Activated CD8-positive, alpha-beta memory T cell treated with anti-CD3 and anti-CD28 coated beads, Interleukin-2, amount 10 ng/mL, durations not matched to agents 7 days and 5 days (primary cell): ENCODE results near the gene MAP3K5. TPM values are rescaled to one million over a fixed set of nuclear protein-coding genes. Genes with fewer than 3 reads are reported as not detected.
"Not testable (repeated sequence)": the region's sequence is repeated elsewhere in the genome, so short reads cannot be mapped to it uniquely, and the experiment has no call there.

Experiments
- ATAC-seq: fragments of 150-1000 bp; cut with Tn5 transposase; one replicate; pipeline ENCODE4 v1.10.0; 2021; ENCODE audit warnings: moderate library complexity
- CTCF ChIA-PET: fragments of 350-600 bp; sonication (Branson Sonifier 250); formaldehyde crosslinking; loops from one replicate; lab custom pipeline; 2021; ENCODE audit warnings: antibody characterized with exemption; lab: Charles Lee
- DNase-seq: peaks from one replicate; pipeline ENCODE4 v3.0.0-alpha.2; 2020
- H3K27ac Mint-ChIP-seq: one replicate; pipeline ENCODE4 v1.8.0; 2021; ENCODE audit warnings: mild to moderate bottlenecking, mixed read lengths
- H3K27me3 Mint-ChIP-seq: one replicate; pipeline ENCODE4 v1.8.0; 2021; ENCODE audit warnings: mixed read lengths
- H3K36me3 Mint-ChIP-seq: one replicate; pipeline ENCODE4 v1.8.0; 2021; ENCODE audit warnings: mild to moderate bottlenecking, mixed read lengths
- H3K4me1 Mint-ChIP-seq: one replicate; pipeline ENCODE4 v1.8.0; 2021; ENCODE audit warnings: mixed read lengths
- H3K4me3 Mint-ChIP-seq: one replicate; pipeline ENCODE4 v1.8.0; 2021; ENCODE audit warnings: mild to moderate bottlenecking, moderate library complexity, mixed read lengths
- H3K9me3 Mint-ChIP-seq: one replicate; pipeline ENCODE4 v1.8.0; 2022; ENCODE audit warnings: low read depth, mixed read lengths
- total RNA-seq, 2 experiments: library from RNA; stranded (reverse); gene quantifications; one replicate each; pipeline ENCODE4 v1.2.3, GENCODE V29; 2021

The MAP3K5 gene
- total RNA-seq, result 10 to 100 TPM; 18.3 to 21.7 TPM

GRCh38 chr6:136792410-136793262 is at the start of gene MAP3K5:
Gene MAP3K5 (minus strand): TSS chr6:136792477. CDS start chr6:136792157, 320 bp downstream.
- peak within 1 kb of the TSS; percentile 94 for H3K4me3 Mint-ChIP-seq
- H3K27ac Mint-ChIP-seq, result peak within 1 kb of the TSS; percentile 92

DNA sequence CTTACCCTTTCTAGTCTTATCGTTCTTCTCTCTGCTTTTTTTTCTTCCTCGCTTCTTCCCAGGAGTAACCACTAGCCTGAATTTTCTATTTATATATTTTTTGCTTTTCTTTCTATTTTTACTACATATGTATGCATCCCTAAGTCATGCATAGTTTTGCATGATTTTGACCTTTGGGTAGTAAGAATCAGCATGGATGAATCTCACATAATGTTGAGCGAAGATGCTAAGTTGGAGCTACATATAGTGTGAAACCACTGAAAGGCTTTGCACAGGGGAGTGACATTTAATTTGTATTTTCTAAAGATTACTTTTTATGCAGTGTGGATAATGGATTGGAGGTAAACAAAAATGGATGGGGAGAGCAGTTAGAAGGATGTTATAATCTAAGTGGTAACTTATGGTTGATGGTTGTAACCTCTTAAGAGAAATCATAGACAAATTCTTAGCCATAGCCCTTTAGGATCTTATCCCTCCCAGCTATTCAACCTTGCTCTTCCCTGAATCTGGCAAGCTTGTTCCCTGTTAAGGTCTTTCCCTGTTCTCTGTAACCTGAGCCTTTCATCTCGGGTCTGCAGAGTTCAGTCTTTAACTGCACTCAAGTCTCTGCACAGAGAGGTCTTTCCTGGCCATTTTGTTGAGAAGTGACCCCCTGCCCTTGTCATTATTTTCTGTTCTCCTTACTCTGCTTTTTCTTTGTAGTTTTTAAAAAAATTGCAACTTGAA is 48.2 kb upstream of the MAP3K5 start:
- no peak overlapping the region for H3K4me3 Mint-ChIP-seq

More at GRCh38 chr6:136792410-136793262, at the start of gene MAP3K5:
- DNase-seq (peak; percentile 96), ATAC-seq (peak; percentile 80)
- CTCF ChIA-PET, result interaction anchor here (0.6 to 12.0 kb wide), 73 partner anchors 9 to 1731 kb away, joined by 3 to 424 read pairs (median 5); partner anchors contain the start of gene PEX7
- peaks cover 17% of the 10 kb centered on the region for H3K36me3 Mint-ChIP-seq
- no peaks in the 10 kb centered on the region for H3K9me3 Mint-ChIP-seq
- H3K4me1 Mint-ChIP-seq, result peaks cover 32% of the 10 kb centered on the region
- no peaks in the 10 kb centered on the region for H3K27me3 Mint-ChIP-seq

DNA sequence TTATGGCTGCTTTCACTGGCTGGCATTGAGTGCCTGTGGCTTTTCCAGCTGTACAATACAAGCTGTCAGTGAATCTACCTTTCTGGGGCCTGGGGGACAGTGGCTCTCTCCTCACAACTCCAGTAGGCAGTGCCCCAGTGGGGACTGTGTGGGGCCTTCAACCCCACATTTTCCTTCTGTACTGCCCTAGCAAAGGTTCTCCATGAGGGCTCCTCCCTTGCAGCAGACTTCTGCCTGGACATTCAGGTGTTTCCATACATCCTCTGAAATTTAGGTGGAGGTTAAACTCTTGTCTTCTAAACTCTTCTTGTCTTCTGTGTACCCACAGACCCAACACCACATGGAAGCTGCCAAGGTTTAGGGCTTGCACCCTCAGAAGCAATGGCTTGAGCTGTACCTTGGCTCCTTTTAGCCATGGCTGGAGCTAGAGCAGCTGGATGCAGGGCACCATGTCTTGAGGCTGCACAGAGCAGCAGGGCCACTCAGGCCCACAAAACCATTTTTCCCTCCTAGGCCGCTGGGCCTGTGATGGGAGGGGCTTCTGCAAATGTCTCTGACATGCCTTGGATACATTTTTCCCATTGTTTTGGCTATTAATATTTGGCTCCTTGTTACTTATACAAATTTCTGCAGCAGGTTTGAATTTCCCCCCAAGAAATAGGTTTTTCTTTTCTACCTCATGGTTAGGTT is 39.7 kb upstream of the MAP3K5 start:
- CTCF ChIA-PET, result no interaction called here
- no peaks in the 10 kb centered on the region for H3K27me3 Mint-ChIP-seq
- DNase-seq (no peak), ATAC-seq (no peak)
- peaks cover 2% of the 10 kb centered on the region for H3K4me1 Mint-ChIP-seq
- peaks cover 61% of the 10 kb centered on the region for H3K36me3 Mint-ChIP-seq
- no peak overlapping the region for H3K27ac Mint-ChIP-seq
- peaks cover 20% of the 10 kb centered on the region for H3K9me3 Mint-ChIP-seq
- H3K4me3 Mint-ChIP-seq, result no peak overlapping the region

More for the DNA sequence above, 48.2 kb upstream of the MAP3K5 start:
- H3K36me3 Mint-ChIP-seq, result peaks cover 3% of the 10 kb centered on the region
- no peaks in the 10 kb centered on the region for H3K27me3 Mint-ChIP-seq
- DNase-seq (no peak), ATAC-seq (no peak)
- H3K4me1 Mint-ChIP-seq, result no peaks in the 10 kb centered on the region
- H3K9me3 Mint-ChIP-seq, result no peaks in the 10 kb centered on the region
- CTCF ChIA-PET, result no interaction called here
- H3K27ac Mint-ChIP-seq, result no peak overlapping the region

- CTCF ChIA-PET, result no interaction called here
- no peak for DNase-seq
- Mint-ChIP-seq H3K36me3 (peaks cover 48% of the 10 kb centered on the region), H3K4me3 (no peak overlapping the region), H3K9me3 (peaks cover 6% of the 10 kb centered on the region), H3K27me3 (no peaks in the 10 kb centered on the region), H3K4me1 (peaks cover 20% of the 10 kb centered on the region), H3K27ac (no peak overlapping the region)
- no peak for ATAC-seq
Measured at GRCh38 chr6:136826216-136826615, 33.9 kb upstream of the MAP3K5 start.

DNA sequence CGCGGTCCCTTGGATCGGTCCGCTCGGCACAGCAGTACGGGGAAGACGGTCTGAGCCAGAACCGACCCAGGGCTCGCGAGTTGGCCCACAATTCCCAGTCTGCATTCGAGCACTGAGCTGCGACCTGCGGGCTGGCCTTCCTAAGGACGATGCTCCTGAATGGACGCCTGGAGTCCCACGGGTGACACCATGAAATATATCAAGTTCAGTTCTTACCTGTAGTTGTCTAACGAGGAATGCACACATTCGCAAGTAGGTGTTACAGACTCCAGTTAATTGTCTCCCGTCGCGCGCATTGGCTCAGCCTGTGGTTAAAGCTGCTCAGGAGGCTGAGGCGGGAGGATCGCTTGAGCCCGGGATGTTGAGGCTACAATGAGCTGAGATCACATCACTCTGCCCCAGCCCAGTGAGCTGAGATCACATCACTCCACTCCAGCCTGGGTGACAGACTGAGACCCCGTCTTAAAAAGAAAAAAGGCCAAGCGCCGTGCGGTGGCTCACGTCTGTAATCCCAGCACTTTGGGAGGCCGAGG is 30.9 kb upstream of the MAP3K5 start:
- Mint-ChIP-seq H3K4me1 (peaks cover 18% of the 10 kb centered on the region), H3K27me3 (no peaks in the 10 kb centered on the region), H3K27ac (peak overlapping the region; percentile 78), H3K9me3 (no peaks in the 10 kb centered on the region), H3K36me3 (peaks cover 24% of the 10 kb centered on the region), H3K4me3 (peak overlapping the region; percentile 97)
- CTCF ChIA-PET, result interaction anchor here (2.6 to 2.7 kb wide), 2 partner anchors 31 to 178 kb away, joined by 16 to 17 read pairs; partner anchors contain the start of gene MAP3K5
- ATAC-seq (no peak), DNase-seq (no peak)

- peaks cover 18% of the 10 kb centered on the region for H3K4me1 Mint-ChIP-seq
- DNase-seq (peak; percentile 94), ATAC-seq (peak; percentile 97)
- H3K27ac Mint-ChIP-seq, result peak within 1 kb of the TSS; percentile 98
- H3K9me3 Mint-ChIP-seq, result no peaks in the 10 kb centered on the region
- peaks cover 22% of the 10 kb centered on the region for H3K36me3 Mint-ChIP-seq
- CTCF ChIA-PET, result interaction anchor here (0.7 to 2.7 kb wide), 3 partner anchors 28 to 177 kb away, joined by 3 to 17 read pairs (median 16); partner anchors contain the start of gene MAP3K5
- H3K4me3 Mint-ChIP-seq, result peak within 1 kb of the TSS; percentile 97
- peaks cover 2% of the 10 kb centered on the region for H3K27me3 Mint-ChIP-seq
Measured at GRCh38 chr6:136822376-136823127, 30.3 kb upstream of the MAP3K5 start, which contains the start of gene PEX7. Gene PEX7 (plus strand): TSS chr6:136822592. CDS start chr6:136822666, 74 bp downstream.

GRCh38 chr6:136822046-136822375 is 29.7 kb upstream of the MAP3K5 start:
- Mint-ChIP-seq H3K4me3 (peak overlapping the region; percentile 97), H3K4me1 (peaks cover 18% of the 10 kb centered on the region), H3K27ac (peak overlapping the region; percentile 98), H3K36me3 (peaks cover 18% of the 10 kb centered on the region), H3K9me3 (no peaks in the 10 kb centered on the region), H3K27me3 (peaks cover 3% of the 10 kb centered on the region)
- ATAC-seq (peak; percentile 1), DNase-seq (no peak)
- CTCF ChIA-PET, result interaction anchor here (0.7 to 2.7 kb wide), 3 partner anchors 28 to 177 kb away, joined by 3 to 17 read pairs (median 16); partner anchors contain the start of gene MAP3K5

GRCh38 chr6:136820561-136820960 is 28.3 kb upstream of the MAP3K5 start:
- peaks cover 3% of the 10 kb centered on the region for H3K9me3 Mint-ChIP-seq
- H3K27ac Mint-ChIP-seq, result no peak overlapping the region
- H3K4me1 Mint-ChIP-seq, result peaks cover 18% of the 10 kb centered on the region
- ATAC-seq (no peak), DNase-seq (no peak)
- H3K27me3 Mint-ChIP-seq, result peaks cover 7% of the 10 kb centered on the region
- H3K36me3 Mint-ChIP-seq, result peaks cover 7% of the 10 kb centered on the region
- CTCF ChIA-PET, result no interaction called here
- H3K4me3 Mint-ChIP-seq, result no peak overlapping the region

DNA sequence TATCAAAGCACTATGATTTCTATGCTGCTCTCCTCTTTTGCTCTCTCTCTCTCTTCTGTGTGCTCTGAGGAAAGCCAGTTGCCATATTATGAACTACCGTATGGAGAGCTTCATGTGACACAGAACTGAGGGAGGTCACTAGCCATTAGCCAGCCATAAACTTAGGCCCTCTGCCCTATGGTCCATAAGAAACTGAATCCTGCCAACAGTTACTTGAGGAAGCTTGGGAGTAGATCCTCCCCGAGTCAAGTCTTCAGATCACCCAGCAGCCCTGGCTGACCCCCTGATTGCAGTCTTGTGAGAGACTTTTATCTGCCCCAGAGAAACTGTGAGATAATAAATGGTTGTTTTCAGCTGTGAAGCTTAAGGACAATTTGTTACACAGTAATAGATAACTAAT is 24.4 kb upstream of the MAP3K5 start:
- Mint-ChIP-seq H3K36me3 (no peaks in the 10 kb centered on the region), H3K9me3 (peaks cover 3% of the 10 kb centered on the region)

GRCh38 chr6:136815608-136816007 is 23.3 kb upstream of the MAP3K5 start:
- ATAC-seq, H3K27ac Mint-ChIP-seq, H3K36me3 Mint-ChIP-seq, DNase-seq, H3K4me3 Mint-ChIP-seq, H3K27me3 Mint-ChIP-seq, CTCF ChIA-PET, H3K4me1 Mint-ChIP-seq, H3K9me3 Mint-ChIP-seq: not testable (repeated sequence)

More for the DNA sequence above, 24.4 kb upstream of the MAP3K5 start:
- ATAC-seq, result no peak
- CTCF ChIA-PET, result no interaction called here
- Mint-ChIP-seq H3K27ac (no peak overlapping the region), H3K27me3 (peaks cover 7% of the 10 kb centered on the region), H3K4me1 (peaks cover 5% of the 10 kb centered on the region), H3K4me3 (no peak overlapping the region)
- no peak for DNase-seq

- H3K27ac Mint-ChIP-seq, result no peak overlapping the region
Measured at GRCh38 chr6:136812174-136812573, 19.9 kb upstream of the MAP3K5 start.

DNA sequence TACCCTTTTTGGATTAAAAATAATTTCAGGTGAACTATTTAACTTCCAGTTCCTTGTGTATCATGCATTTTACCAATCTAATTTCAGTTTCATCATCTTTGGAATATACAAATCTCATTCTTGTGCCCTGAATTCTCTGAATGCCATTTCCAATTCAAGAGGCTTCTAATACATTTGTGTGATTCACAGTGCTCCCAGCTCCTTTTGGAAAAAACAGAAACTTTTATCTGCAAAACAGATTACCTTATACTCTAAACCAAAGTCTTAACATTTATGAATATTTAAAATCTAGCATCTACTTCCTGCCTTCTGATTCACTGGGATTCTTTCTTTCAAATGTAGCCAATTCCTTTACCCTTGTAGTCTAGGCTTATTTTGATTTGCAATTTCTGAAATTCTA is 19.0 kb upstream of the MAP3K5 start:
- no peak for ATAC-seq
- Mint-ChIP-seq H3K36me3 (no peaks in the 10 kb centered on the region), H3K4me3 (no peak overlapping the region), H3K9me3 (no peaks in the 10 kb centered on the region), H3K27me3 (no peaks in the 10 kb centered on the region), H3K27ac (no peak overlapping the region), H3K4me1 (no peaks in the 10 kb centered on the region)
- no peak for DNase-seq
- CTCF ChIA-PET, result interaction anchor here (0.5 to 1.5 kb wide), 2 partner anchors 10 to 167 kb away, joined by 3 to 4 read pairs; no protein-coding TSS in a partner anchor

More at GRCh38 chr6:136812174-136812573, 19.9 kb upstream of the MAP3K5 start:
- CTCF ChIA-PET, result interaction anchor here (1.1 to 1.5 kb wide), 2 partner anchors 20 to 168 kb away, joined by 3 to 4 read pairs; partner anchors contain the start of gene MAP3K5
- H3K36me3 Mint-ChIP-seq, result no peaks in the 10 kb centered on the region
- ATAC-seq (no peak), DNase-seq (no peak)
- H3K4me3 Mint-ChIP-seq, result no peak overlapping the region
- peaks cover 5% of the 10 kb centered on the region for H3K27me3 Mint-ChIP-seq
- peaks cover 3% of the 10 kb centered on the region for H3K9me3 Mint-ChIP-seq
- no peaks in the 10 kb centered on the region for H3K4me1 Mint-ChIP-seq
